HepG2 (cell line): ENCODE measurements around the gene SYNM. TPM values are rescaled to one million over a fixed set of nuclear protein-coding genes. Genes with fewer than 3 reads are reported as not detected.

ENCODE experiments used
- ATAC-seq: fragments of 200-7000 bp; cut with Tn5 transposase; 3 replicates; pipeline ENCODE4 v1.9.1; 2020; ENCODE audit warnings: mild to moderate bottlenecking, moderate library complexity
- BruUV-seq: library from RNA; stranded (reverse); fragments of 400-500 nt; replicated peaks from 2 replicates; lab custom pipeline; 2021; lab: Mats Ljungman, UMichigan
- CTCF ChIA-PET: fragments of 300-600 bp; formaldehyde crosslinking; extraction: SDS; loops from one replicate; lab custom pipeline; 2021; ENCODE audit warnings: low total read pairs, inconsistent platforms, low intra/inter-chr PET ratio; lab: Yijun Ruan, JAX
- POLR2A ChIA-PET: fragments of 350-600 bp; sonication (Branson Sonifier 250); formaldehyde crosslinking; loops from one replicate; lab custom pipeline; 2020; ENCODE audit warnings: antibody characterized with exemption, inconsistent platforms; lab: Yijun Ruan, JAX
- DNase-seq: peaks from one replicate; pipeline ENCODE4 v3.0.0-alpha.2; 2015; ENCODE audit warnings: low spot score
- FAIRE-seq: peaks from 3 replicates; lab custom pipeline; 2011; peaks lifted over from hg19 to GRCh38; lab: Jason Lieb, UNC
- H2AFZ ChIP-seq: one replicate; pipeline ENCODE4 v1.6.1; 2011; ENCODE audit warnings: low read length, inconsistent platforms
- H3K27ac ChIP-seq: fragments of 300-600 bp; 3 replicates; pipeline ENCODE4 v1.8.0; 2011; ENCODE audit warnings: mixed run types, mild to moderate bottlenecking, mixed read lengths, low read length, inconsistent platforms; ENCODE audit not compliant: insufficient read depth; ENCODE audit errors: extremely low read length
- H3K27me3 ChIP-seq, 2 experiments: fragments of 200-600 bp in 1 of 2; 2 replicates in 1 of 2; 3 replicates in 1 of 2; pipeline versions ENCODE4 v1.6.0 to v1.8.0; 2011; ENCODE audit warnings: low read length in 2 of 2, mild to moderate bottlenecking in 2 of 2, moderate library complexity in 2 of 2, inconsistent platforms in 1 of 2; ENCODE audit not compliant: insufficient read depth in 2 of 2, control insufficient read depth in 1 of 2
- H3K36me3 ChIP-seq, 2 experiments: fragments of 200-600 bp in 1 of 2; replicated peaks in 1 of 2; 2 replicates in 1 of 2; 3 replicates in 1 of 2; pipeline versions ENCODE4 v1.5.1 to v1.8.0; 2011; ENCODE audit warnings: low read length in 2 of 2, inconsistent platforms in 1 of 2; ENCODE audit not compliant: insufficient read depth in 2 of 2, control insufficient read depth in 1 of 2
- H3K4me1 ChIP-seq: 2 replicates; pipeline ENCODE4 v1.5.1; 2012; ENCODE audit warnings: low read length, inconsistent platforms; ENCODE audit not compliant: insufficient read depth
- H3K4me2 ChIP-seq: 2 replicates; pipeline ENCODE4 v1.6.0; 2011; ENCODE audit warnings: low read depth, low read length, inconsistent platforms
- H3K4me3 ChIP-seq, 3 experiments: fragments of 200-600 bp in 1 of 3; sonication (generic), shearing (Covaris generic) in 1 of 3; replicated peaks in 1 of 3; 2 replicates each; pipeline ENCODE4 v1.5.1; 2011 to 2016; ENCODE audit warnings: low read length in 3 of 3, inconsistent platforms in 2 of 3, low read depth in 2 of 3, mild to moderate bottlenecking in 2 of 3, control low read depth in 1 of 3, mixed read lengths in 1 of 3; ENCODE audit not compliant: insufficient read depth in 1 of 3
- H3K79me2 ChIP-seq: one replicate; pipeline ENCODE4 v1.6.1; 2011; ENCODE audit warnings: low read length, inconsistent platforms; ENCODE audit not compliant: insufficient read depth
- H3K9ac ChIP-seq: 2 replicates; pipeline ENCODE4 v1.6.0; 2011; ENCODE audit warnings: mild to moderate bottlenecking, low read depth, low read length, inconsistent platforms; ENCODE audit not compliant: insufficient read depth
- H3K9me3 ChIP-seq: 2 replicates; pipeline ENCODE4 v1.5.1; 2012; ENCODE audit warnings: mild to moderate bottlenecking, low read length
- H4K20me1 ChIP-seq: 2 replicates; pipeline ENCODE4 v1.6.0; 2011; ENCODE audit warnings: inconsistent platforms, mild to moderate bottlenecking, low read length, moderate library complexity; ENCODE audit not compliant: insufficient read depth
- AHDC1 ChIP-seq: sonication (generic); formaldehyde crosslinking; IDR thresholded peaks from 2 replicates; pipeline ENCODE4 v1.5.1; 2020; ENCODE audit warnings: mild to moderate bottlenecking, missing genetic modification reagents, borderline replicate concordance
- HBP1 ChIP-seq: IDR thresholded peaks from 2 replicates; pipeline ENCODE4 v1.6.1; 2016; ENCODE audit warnings: low read depth, control low read depth
- HDAC1 ChIP-seq: sonication (generic); formaldehyde crosslinking; IDR thresholded peaks from 2 replicates; pipeline ENCODE4 v1.5.1; 2020; ENCODE audit warnings: mild to moderate bottlenecking, missing genetic modification reagents
- NPAS2 ChIP-seq: sonication (generic); formaldehyde crosslinking; IDR thresholded peaks from 2 replicates; pipeline ENCODE4 v1.8.0; 2022; ENCODE audit warnings: mild to moderate bottlenecking, missing genetic modification reagents, borderline replicate concordance
- PBX3 ChIP-seq: sonication (generic); formaldehyde crosslinking; IDR thresholded peaks from 2 replicates; pipeline ENCODE4 v1.8.1; 2023; ENCODE audit warnings: missing genetic modification reagents, inconsistent platforms, borderline replicate concordance
- POLR2A ChIP-seq, 2 experiments: IDR thresholded peaks; 2 replicates each; pipeline ENCODE4 v1.6.1; 2011; ENCODE audit warnings: low read depth in 2 of 2, low read length in 2 of 2, mild to moderate bottlenecking in 1 of 2, moderate library complexity in 1 of 2; ENCODE audit not compliant: insufficient read depth in 1 of 2
- SRY ChIP-seq: sonication (generic); formaldehyde crosslinking; IDR thresholded peaks from 2 replicates; pipeline ENCODE4 v1.8.0; 2022; ENCODE audit warnings: mild to moderate bottlenecking, missing genetic modification reagents
- THRA ChIP-seq: sonication (generic); formaldehyde crosslinking; IDR thresholded peaks from 2 replicates; pipeline ENCODE4 v1.4.0; 2020; ENCODE audit warnings: missing genetic modification reagents, borderline replicate concordance
- XRCC5 ChIP-seq: fragments of 200-400 bp; formaldehyde crosslinking; optimal IDR thresholded peaks from 2 replicates; pipeline ENCODE3; 2017; ENCODE audit warnings: mild to moderate bottlenecking, low read length
- ZNF274 ChIP-seq: sonication (generic); formaldehyde crosslinking; IDR thresholded peaks from 2 replicates; pipeline ENCODE4 v1.5.1; 2020; ENCODE audit warnings: mild to moderate bottlenecking, missing genetic modification reagents
- ZNF761 ChIP-seq: sonication (generic); formaldehyde crosslinking; conservative IDR thresholded peaks from 2 replicates; pipeline ENCODE4 v1.4.0; 2020; ENCODE audit warnings: mild to moderate bottlenecking, missing genetic modification reagents
- ZSCAN29 ChIP-seq: sonication (generic); formaldehyde crosslinking; conservative IDR thresholded peaks from 2 replicates; pipeline ENCODE4 v1.4.0; 2020; ENCODE audit warnings: mild to moderate bottlenecking, missing genetic modification reagents
- WGBS: methylation state at CpG from one replicate; pipeline ENCODE4 v1.1.6; 2017; ENCODE audit warnings: low lambda C conversion rate; 5-methylcytosine and 5-hydroxymethylcytosine counted together
- in situ Hi-C: cut with HindIII; loops from 2 replicates; pipeline ENCODE4 v1.10.0; 2017; ENCODE audit warnings: low pct_unique_long_range_greater_than_20kb; ENCODE audit not compliant: extremely low pct_ligation_motif_present
- intact Hi-C: fragments of 100-400 bp; cut with micrococcal nuclease; formaldehyde crosslinking; loops from one replicate; pipeline ENCODE4 v1.10.0; 2022; ENCODE audit not compliant: unreplicated experiment
- polyA plus RNA-seq, 8 experiments: library from polyadenylated mRNA; depleted of rRNA in 3 of 8; stranded (reverse) in 7 of 8; unstranded in 1 of 8; fragments of >200 nt; fragmentation: Illumina TruSeq in 4 of 8; extraction: Trizol in 4 of 8; gene quantifications; 2 replicates each; pipeline versions ENCODE4 v1.2.1 to v1.2.3, GENCODE V29; 2011 to 2016; ENCODE audit warnings: low read depth in 4 of 8, missing spikeins in 1 of 8, mixed read lengths in 1 of 8; ENCODE audit not compliant: insufficient read depth in 1 of 8
- total RNA-seq, 5 experiments: library from RNA; depleted of rRNA; stranded (reverse); fragments of >200 nt; fragmentation: Illumina TruSeq; extraction: Trizol; gene quantifications; 2 replicates each; pipeline ENCODE4 v1.2.3, GENCODE V29; 2016; ENCODE audit warnings: low read depth in 1 of 5

Gene SYNM
- total and polyA plus RNA-seq, 2 of the 13 experiments (the other 11 are each of a cell fraction or from before 2014, with no cell fraction given): 1.1 to 3.7 TPM

- TF ChIP-seq AHDC1 (no peak), NPAS2 (CRISPR knock-in tag) (no peak)
- TF ChIP-seq, all 625 proteins: peak for 0
Measured at GRCh38 chr15:99108993-99109392, 4.1 kb downstream of the SYNM start (continued).

GRCh38 chr15:99109555-99110021 is 4.7 kb downstream of the SYNM start:
- no peak overlapping the region for H3K9ac ChIP-seq
- intact Hi-C loops: no loop called here
- FAIRE-seq (no peak), ATAC-seq (no peak), DNase-seq (no peak)
- WGBS: 94% methylated on average over 10 of the region's 10 CpGs
- no peak overlapping the region for H2AFZ ChIP-seq
- H3K36me3 ChIP-seq: no peaks in the 10 kb centered on the region
- H3K27me3 ChIP-seq: no peaks in the 10 kb centered on the region
- in situ Hi-C loops: no loop called here
- H3K79me2 ChIP-seq: no peaks in the 10 kb centered on the region
- no peaks in the 10 kb centered on the region for H3K9me3 ChIP-seq
- BruUV-seq: no TSS peak
- no peak overlapping the region for H3K27ac ChIP-seq
- POLR2A ChIA-PET: no interaction called here
- no peak overlapping the region for H3K4me2 ChIP-seq
- no peak overlapping the region for H3K4me3 ChIP-seq
- no peaks in the 10 kb centered on the region for H4K20me1 ChIP-seq
- CTCF ChIA-PET: no interaction called here
- H3K4me1 ChIP-seq: peaks cover 33% of the 10 kb centered on the region
- no peak for TF ChIP-seq ZNF274 (CRISPR knock-in tag)
- no peak for TF ChIP-seq SRY
- TF ChIP-seq ZNF761 (CRISPR knock-in tag): no peak
- TF ChIP-seq POLR2A (IDR thresholded peaks at IDR 0.05; ENCODE audit: insufficient read depth in 1 of 2, low read depth in 2 of 2, low read length in 2 of 2): no peak
- TF ChIP-seq PBX3 (CRISPR knock-in tag): no peak
- no peak for TF ChIP-seq ZSCAN29 (CRISPR knock-in tag)
- TF ChIP-seq HBP1 (CRISPR knock-in tag): no peak
- TF ChIP-seq THRA: no peak
- TF ChIP-seq HDAC1: no peak
- TF ChIP-seq NPAS2 (CRISPR knock-in tag): no peak
- no peak for TF ChIP-seq XRCC5
